Activated T-cell treated with anti-CD3 and anti-CD28 coated beads, Interleukin-2, amount 50 U/mL, for 72 hours (primary cell): ENCODE data around the gene VAV3. TPM values are rescaled to one million over a fixed set of nuclear protein-coding genes. Genes with fewer than 3 reads are reported as not detected.
"Not testable (repeated sequence)": the region's sequence is repeated elsewhere in the genome, so short reads cannot be mapped to it uniquely, and the experiment has no call there.

Experiments used
- ATAC-seq, 2 donors: fragments of 150-1000 bp; cut with Tn5 transposase; replicated peaks in 1 of 2; 2 replicates each; pipeline ENCODE4 v1.10.0; 2021; ENCODE audit warnings: moderate library complexity in 2 of 2, mild to moderate bottlenecking in 1 of 2
- DNase-seq, 2 donors: peaks; one replicate each; pipeline ENCODE4 v3.0.0; 2021 to 2022; ENCODE audit warnings: mixed read lengths in 1 of 2
- H3K27ac Mint-ChIP-seq: one replicate; pipeline ENCODE4 v1.8.0; 2022; ENCODE audit warnings: mild to moderate bottlenecking, moderate library complexity, mixed read lengths
- H3K27me3 Mint-ChIP-seq: one replicate; pipeline ENCODE4 v1.8.0; 2022; ENCODE audit warnings: low read depth, mixed read lengths
- H3K36me3 Mint-ChIP-seq, 2 donors: one replicate each; pipeline ENCODE4 v1.8.0; 2022; ENCODE audit warnings: mixed read lengths in 2 of 2, mild to moderate bottlenecking in 1 of 2; ENCODE audit not compliant: insufficient read depth in 2 of 2
- H3K4me1 Mint-ChIP-seq: one replicate; pipeline ENCODE4 v1.8.0; 2022; ENCODE audit warnings: low read depth, mixed read lengths
- H3K4me3 Mint-ChIP-seq, 2 donors: one replicate each; pipeline ENCODE4 v1.8.0; 2022; ENCODE audit warnings: mild to moderate bottlenecking in 2 of 2, mixed read lengths in 2 of 2, moderate library complexity in 2 of 2
- H3K9me3 Mint-ChIP-seq, 2 donors: one replicate each; pipeline ENCODE4 v1.8.0; 2022; ENCODE audit warnings: mixed read lengths in 2 of 2
- total RNA-seq, 2 donors: library from RNA; stranded (reverse); gene quantifications; one replicate each; pipeline ENCODE4 v1.2.3, GENCODE V29; 2022

VAV3 gene
- total RNA-seq, 2 donors from 2014 or later, result 2.5 to 2.8 TPM

GRCh38 chr1:107919953-107920352 lies 45.0 kb downstream of the VAV3 start:
- Mint-ChIP-seq H3K27ac (no peak overlapping the region), H3K36me3 (peaks cover 0 to 3% of the 10 kb centered on the region in 2 donors), H3K27me3 (no peaks in the 10 kb centered on the region), H3K9me3 (no peaks in the 10 kb centered on the region), H3K4me3 (peak overlapping the region; percentile 45 to 57), H3K4me1 (peaks cover 33% of the 10 kb centered on the region)
- DNase-seq (no peak), ATAC-seq (no peak)

DNA sequence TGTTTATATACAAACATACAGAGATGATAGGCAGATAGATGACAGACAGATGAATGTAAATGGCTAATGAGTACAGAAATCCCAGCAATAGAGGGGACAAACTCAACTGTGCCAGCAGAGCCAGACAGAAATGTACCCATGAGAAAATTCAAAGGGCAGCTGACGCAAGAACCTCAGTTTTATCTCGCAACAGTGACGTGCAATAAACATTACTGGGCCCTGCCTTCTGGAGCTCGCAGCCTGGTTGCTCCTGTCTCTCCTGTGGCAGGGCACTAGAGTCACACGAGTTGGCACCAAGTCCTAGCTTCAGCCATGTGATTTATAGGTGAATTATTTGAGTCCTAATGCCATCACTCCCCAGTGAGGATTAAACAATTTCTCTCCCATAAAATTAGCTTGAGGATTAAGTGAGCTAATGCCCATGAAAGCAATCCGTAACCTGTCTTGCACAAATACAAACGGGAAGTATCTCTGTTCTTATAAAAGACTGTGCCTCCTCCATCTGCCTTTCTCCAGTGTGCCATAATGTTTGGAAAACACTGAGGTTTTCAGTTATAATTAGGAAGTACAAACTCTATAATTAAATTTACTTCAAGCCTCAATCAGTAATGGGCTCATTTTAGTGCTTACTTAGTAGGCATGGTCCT lies 50.7 kb downstream of the VAV3 start:
- no peaks in the 10 kb centered on the region for H3K36me3 Mint-ChIP-seq
- no peak overlapping the region for H3K27ac Mint-ChIP-seq
- H3K4me1 Mint-ChIP-seq, result peaks cover 14% of the 10 kb centered on the region
- H3K4me3 Mint-ChIP-seq, result no peak overlapping the region
- no peaks in the 10 kb centered on the region for H3K27me3 Mint-ChIP-seq
- ATAC-seq, result no peak
- no peaks in the 10 kb centered on the region for H3K9me3 Mint-ChIP-seq
- DNase-seq, result no peak

GRCh38 chr1:107912656-107913055 lies 52.3 kb downstream of the VAV3 start:
- ATAC-seq (no peak), DNase-seq (no peak)
- Mint-ChIP-seq H3K4me1 (peaks cover 13% of the 10 kb centered on the region), H3K9me3 (no peaks in the 10 kb centered on the region), H3K36me3 (no peaks in the 10 kb centered on the region), H3K27ac (no peak overlapping the region), H3K27me3 (no peaks in the 10 kb centered on the region), H3K4me3 (peak overlapping the region in 1 of 2 donors; percentile 19)

GRCh38 chr1:107900090-107900945 lies 64.7 kb downstream of the VAV3 start:
- ATAC-seq, result no peak
- H3K27ac Mint-ChIP-seq, result peak overlapping the region; percentile 30
- DNase-seq, result no peak

GRCh38 chr1:107899655-107900054 lies 65.3 kb downstream of the VAV3 start:
- ATAC-seq, result no peak
- peaks cover 39% of the 10 kb centered on the region for H3K4me1 Mint-ChIP-seq
- H3K9me3 Mint-ChIP-seq, result no peaks in the 10 kb centered on the region
- H3K36me3 Mint-ChIP-seq, result no peaks in the 10 kb centered on the region
- H3K27ac Mint-ChIP-seq, result peak overlapping the region; percentile 30
- H3K27me3 Mint-ChIP-seq, result no peaks in the 10 kb centered on the region
- no peak for DNase-seq
- H3K4me3 Mint-ChIP-seq, result no peak overlapping the region

More at GRCh38 chr1:107900090-107900945, 64.7 kb downstream of the VAV3 start:
- H3K4me1 Mint-ChIP-seq, result peaks cover 39% of the 10 kb centered on the region
- peak overlapping the region in 1 of 2 donors; percentile 42 for H3K4me3 Mint-ChIP-seq
- H3K9me3 Mint-ChIP-seq, result no peaks in the 10 kb centered on the region
- no peaks in the 10 kb centered on the region for H3K36me3 Mint-ChIP-seq
- no peaks in the 10 kb centered on the region for H3K27me3 Mint-ChIP-seq

- ATAC-seq (peak; percentile 72 to 80), DNase-seq (peak; percentile 6 to 10)
- Mint-ChIP-seq H3K36me3 (peaks cover 3 to 6% of the 10 kb centered on the region in 2 donors), H3K4me1 (peaks cover 39% of the 10 kb centered on the region), H3K27ac (peak overlapping the region; percentile 44), H3K9me3 (peaks cover 0 to 1% of the 10 kb centered on the region in 2 donors), H3K27me3 (no peaks in the 10 kb centered on the region), H3K4me3 (peak overlapping the region; percentile 61 to 68)
These were observed 67.3 kb downstream of the VAV3 start for GRCh38 chr1:107897438-107898345.

DNA sequence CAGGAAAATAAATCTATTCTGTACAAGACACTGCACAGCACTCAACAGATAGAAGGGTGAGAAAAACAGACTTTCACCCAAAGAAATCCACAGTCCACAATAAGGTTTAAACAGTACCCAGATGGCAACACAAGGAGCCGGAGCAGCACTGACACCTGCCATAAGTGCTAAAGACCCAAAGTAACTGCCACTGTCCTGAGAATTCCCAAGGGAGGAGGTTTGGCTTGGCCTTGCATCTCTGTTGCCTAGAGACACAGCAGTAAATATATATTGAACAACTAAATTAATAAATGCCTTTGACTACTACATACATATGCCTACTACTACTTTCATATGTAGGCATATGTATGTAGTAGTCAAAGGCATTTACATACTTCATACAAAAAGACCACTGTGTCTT lies 68.0 kb downstream of the VAV3 start:
- DNase-seq, result no peak
- Mint-ChIP-seq H3K9me3 (peaks cover 0 to 1% of the 10 kb centered on the region in 2 donors), H3K4me1 (peaks cover 39% of the 10 kb centered on the region), H3K27me3 (no peaks in the 10 kb centered on the region), H3K36me3 (peaks cover 4 to 6% of the 10 kb centered on the region in 2 donors), H3K4me3 (peak overlapping the region; percentile 61 to 68), H3K27ac (peak overlapping the region; percentile 44)
- no peak for ATAC-seq

DNA sequence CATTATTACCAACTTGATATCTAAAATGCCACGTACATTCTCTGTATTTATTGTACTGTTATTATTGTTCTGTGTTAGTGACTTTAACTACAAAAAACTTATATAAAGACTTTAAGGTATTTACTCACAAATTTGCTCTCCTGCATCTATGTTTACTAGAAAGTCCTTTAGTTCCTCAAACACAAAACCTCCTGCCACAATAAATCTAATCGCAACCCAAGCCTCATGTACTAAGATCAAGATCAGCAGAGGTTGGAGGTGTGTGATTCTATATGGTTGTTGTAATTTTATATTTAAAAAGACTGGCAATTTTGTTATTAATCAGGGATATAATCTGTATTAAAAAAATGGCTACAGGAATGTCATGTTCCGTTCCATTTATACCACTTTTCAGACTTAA lies 68.6 kb downstream of the VAV3 start:
- DNase-seq (no peak), ATAC-seq (no peak)
- Mint-ChIP-seq H3K4me1 (peaks cover 39% of the 10 kb centered on the region), H3K27ac (peak overlapping the region; percentile 20), H3K9me3 (peaks cover 0 to 1% of the 10 kb centered on the region in 2 donors), H3K36me3 (peaks cover 4 to 6% of the 10 kb centered on the region in 2 donors), H3K4me3 (no peak overlapping the region), H3K27me3 (no peaks in the 10 kb centered on the region)

GRCh38 chr1:107895403-107896191 lies 69.4 kb downstream of the VAV3 start:
- peaks cover 39% of the 10 kb centered on the region for H3K4me1 Mint-ChIP-seq
- H3K9me3 Mint-ChIP-seq, result peaks cover 0 to 1% of the 10 kb centered on the region in 2 donors
- no peak for DNase-seq
- peak overlapping the region in 1 of 2 donors; percentile 13 for H3K4me3 Mint-ChIP-seq
- no peak for ATAC-seq
- no peak overlapping the region for H3K27ac Mint-ChIP-seq
- H3K36me3 Mint-ChIP-seq, result peaks cover 4 to 6% of the 10 kb centered on the region in 2 donors
- no peaks in the 10 kb centered on the region for H3K27me3 Mint-ChIP-seq

DNA sequence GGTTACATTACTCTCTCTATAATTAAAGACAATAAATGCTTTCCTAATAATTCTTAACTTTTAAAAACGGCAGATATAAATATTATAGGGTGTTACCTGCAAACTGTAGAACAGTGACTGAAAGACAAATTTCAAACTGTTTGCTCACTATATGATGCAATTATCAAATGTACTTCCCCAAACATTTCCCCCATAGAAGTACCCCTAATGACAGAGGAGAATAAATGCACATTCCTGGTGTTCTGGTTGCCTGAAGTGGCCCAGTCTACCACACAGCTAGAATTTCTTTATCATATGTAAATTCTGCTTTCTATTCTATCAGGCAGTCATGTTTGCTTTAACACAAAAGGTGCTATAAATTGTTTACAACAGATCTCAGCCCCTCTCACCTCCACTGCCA lies 70.4 kb downstream of the VAV3 start:
- ATAC-seq (no peak), DNase-seq (no peak)
- peaks cover 29% of the 10 kb centered on the region for H3K4me1 Mint-ChIP-seq
- peak overlapping the region in 1 of 2 donors; percentile 3 for H3K4me3 Mint-ChIP-seq
- H3K27ac Mint-ChIP-seq, result peak overlapping the region; percentile 50
- peaks cover 4 to 6% of the 10 kb centered on the region in 2 donors for H3K36me3 Mint-ChIP-seq
- H3K27me3 Mint-ChIP-seq, result no peaks in the 10 kb centered on the region
- H3K9me3 Mint-ChIP-seq, result peaks cover 0 to 1% of the 10 kb centered on the region in 2 donors

GRCh38 chr1:107893350-107893749 lies 71.6 kb downstream of the VAV3 start:
- ATAC-seq, H3K36me3 Mint-ChIP-seq, H3K27me3 Mint-ChIP-seq, H3K27ac Mint-ChIP-seq, H3K9me3 Mint-ChIP-seq, H3K4me3 Mint-ChIP-seq, DNase-seq: not testable (repeated sequence)
- peaks cover 24% of the 10 kb centered on the region for H3K4me1 Mint-ChIP-seq

- DNase-seq (no peak), ATAC-seq (no peak)
- no peak overlapping the region for H3K27ac Mint-ChIP-seq
- H3K36me3 Mint-ChIP-seq, result peaks cover 4 to 6% of the 10 kb centered on the region in 2 donors
- no peaks in the 10 kb centered on the region for H3K4me1 Mint-ChIP-seq
- H3K4me3 Mint-ChIP-seq, result no peak overlapping the region
- peaks cover 0 to 1% of the 10 kb centered on the region in 2 donors for H3K9me3 Mint-ChIP-seq
- H3K27me3 Mint-ChIP-seq, result no peaks in the 10 kb centered on the region
These were observed 75.5 kb downstream of the VAV3 start for GRCh38 chr1:107889524-107889923.
